ENCODE results near the gene KCNT2. TPM values are rescaled to one million over a fixed set of nuclear protein-coding genes. Genes with fewer than 3 reads are reported as not detected.

KCNT2 gene
- total and polyA plus RNA-seq, 2 of the 8 experiments (the other 6 are each of a cell fraction or from before 2014, with no cell fraction given): 2.3 to 10.2 TPM

DNA sequence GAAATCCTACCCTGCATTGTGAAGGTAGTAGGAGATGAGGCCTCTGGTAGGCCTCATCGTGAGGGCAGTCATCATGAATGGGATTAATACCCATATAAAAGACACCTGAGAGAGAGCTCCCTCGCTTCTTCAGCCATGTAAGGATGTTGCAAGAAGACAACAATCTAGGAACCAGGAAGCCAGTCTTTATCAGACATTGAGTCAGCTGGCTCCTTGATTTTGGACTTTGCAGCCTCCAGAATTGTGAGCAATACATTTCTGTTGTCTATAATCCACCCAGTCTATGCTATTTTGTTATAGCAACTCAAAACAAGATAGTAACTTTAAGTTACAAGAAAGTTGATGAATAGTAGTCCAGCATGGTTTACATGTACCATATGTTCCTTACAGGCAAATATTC, 208.5 kb downstream of the KCNT2 start:
- Histone ChIP-seq H2BK5ac (ENCODE audit: low read depth, low read length) (no peak overlapping the region), H3K56ac (replicated peaks; ENCODE audit: insufficient read length, low read depth, low read length) (no peak overlapping the region), H3K4me3 (ENCODE audit: extremely low read depth in 1 of 4, insufficient read depth in 2 of 4, low read depth in 3 of 4, low read length in 4 of 4) (no peak overlapping the region), H4K5ac (ENCODE audit: insufficient read length, low read depth, low read length) (no peak overlapping the region), H2BK120ac (replicated peaks; ENCODE audit: low read depth, low read length) (no peak overlapping the region), H3K23me2 (ENCODE audit: low read depth, low read length) (no peaks in the 10 kb centered on the region), H3K14ac (ENCODE audit: insufficient read length) (no peak overlapping the region), H2AFZ (ENCODE audit: low read length) (no peak overlapping the region), H3K36me3 (ENCODE audit: control insufficient read depth in 2 of 4, insufficient read depth in 4 of 4, low read length in 3 of 4) (peaks cover 0 to 3% (median 0%) of the 10 kb centered on the region in 4 experiments; a peak in 1 of 8 replicates), H3K79me2 (ENCODE audit: control insufficient read depth in 1 of 2, insufficient read depth in 2 of 2, low read length in 2 of 2) (no peaks in the 10 kb centered on the region), H2BK12ac (ENCODE audit: low read depth, low read length) (no peak overlapping the region), H3K79me1 (ENCODE audit: low read depth, low read length) (no peaks in the 10 kb centered on the region), H3K27ac (ENCODE audit: low read depth, low read length) (no peak overlapping the region), H3K9me3 (ENCODE audit: insufficient read depth in 2 of 2, low read depth in 1 of 2, low read length in 1 of 2) (no peaks in the 10 kb centered on the region), H3K4ac (replicated peaks; ENCODE audit: insufficient read length, low read depth, low read length) (no peak overlapping the region), H3K4me2 (ENCODE audit: insufficient read depth in 1 of 2, low read depth in 2 of 2, low read length in 2 of 2) (no peak overlapping the region), H4K8ac (ENCODE audit: extremely low read depth, insufficient read depth, low read length) (no peak overlapping the region), H4K20me1 (replicated peaks in 1 of 2; ENCODE audit: control insufficient read depth in 1 of 2, insufficient read depth in 2 of 2, low read length in 2 of 2) (no peaks in the 10 kb centered on the region), H3K23ac (ENCODE audit: insufficient read length) (no peak overlapping the region), H2BK15ac (ENCODE audit: low read length) (no peak overlapping the region), H3K18ac (ENCODE audit: extremely low read depth, low read length) (no peak overlapping the region), H3K27me3 (replicated peaks in 1 of 4; ENCODE audit: control insufficient read depth in 3 of 4, extremely low read depth in 1 of 4, insufficient read depth in 3 of 4, low read length in 3 of 4) (no peaks in the 10 kb centered on the region), H3K9ac (replicated peaks in 1 of 4; ENCODE audit: extremely low read depth in 1 of 4, low read depth in 3 of 4, low read length in 3 of 4) (no peak overlapping the region), H3K4me1 (replicated peaks in 1 of 4; ENCODE audit: control insufficient read depth in 3 of 4, insufficient read depth in 4 of 4, low read length in 3 of 4) (0 out of 7 replicates have a peak, but pooled peaks cover 0 to 2% (median 0%) of the 10 kb centered on the region in 4 experiments), H2BK20ac (ENCODE audit: low read length) (no peak overlapping the region), H4K91ac (replicated peaks; ENCODE audit: insufficient read length, low read length) (no peak overlapping the region), H2AK5ac (ENCODE audit: low read depth, low read length) (no peak overlapping the region)
- CTCF ChIA-PET (ENCODE audit: partially characterized antibody): interaction anchor here (0.5 kb wide), 1 partner anchor 884 kb away, joined by 3 read pairs; no protein-coding TSS in a partner anchor
- POLR2A ChIA-PET (ENCODE audit: partially characterized antibody): no interaction called here
- TF ChIP-seq SIN3A (conservative IDR thresholded peaks at IDR 0.05 in 1 of 2, IDR thresholded peaks at IDR 0.05 in 1 of 2; ENCODE audit: low read depth in 1 of 2, low read length in 2 of 2) (no peak), CBX8 (IDR thresholded peaks at IDR 0.05; ENCODE audit: borderline replicate concordance, low read depth, low read length) (no peak), CREB1 (IDR thresholded peaks at IDR 0.05) (no peak), HDAC6 (IDR thresholded peaks at IDR 0.05; ENCODE audit: low read depth, low read length) (no peak), EGR1 (IDR thresholded peaks at IDR 0.05; ENCODE audit: borderline replicate concordance, low read depth, low read length) (no peak), KDM1A (IDR thresholded peaks at IDR 0.05; ENCODE audit: borderline replicate concordance, low read length) (no peak), POLR2AphosphoS5 (IDR thresholded peaks at IDR 0.05; ENCODE audit: low read depth, low read length) (no peak), EZH2 (IDR thresholded peaks at IDR 0.05; ENCODE audit: low read depth, low read length, severe bottlenecking) (no peak), SP1 (IDR thresholded peaks at IDR 0.05; ENCODE audit: low read depth, low read length) (no peak), SIX5 (IDR thresholded peaks at IDR 0.05; ENCODE audit: low read depth, low read length) (no peak), SIRT6 (IDR thresholded peaks at IDR 0.05; ENCODE audit: low read length) (no peak)
- DNase-seq (ENCODE audit: low read depth in 1 of 2, low spot score in 2 of 2) (no peak), FAIRE-seq (no peak)
- 89% methylated on average over 2 of the region's 2 CpGs; no CpG with 5 or more reads in 1 of the 2 experiments for WGBS, 2 experiments (ENCODE audit: extremely low coverage in 1 of 2, insufficient coverage in 1 of 2, insufficient read length in 1 of 2, insufficient replicate concordance in 2 of 2, low coverage in 1 of 2, low lambda C conversion rate in 2 of 2, missing lambda C conversion rate in 1 of 2)

All from H1 (cell line).